T-cell (primary cell): ENCODE data around the gene CEACAM18. TPM values are rescaled to one million over a fixed set of nuclear protein-coding genes. Genes with fewer than 3 reads are reported as not detected.
A peak's percentile ranks its signal among the peaks of the same experiment; 100 is the strongest.

Experiments
- ATAC-seq, 4 experiments: fragments of 200-7000 bp in 3 of 4; fragments of 150-1000 bp in 1 of 4; cut with Tn5 transposase; replicated peaks in 1 of 4; 1 replicate in 3 of 4; 2 replicates in 1 of 4; pipeline ENCODE4 v1.10.0; 2021; ENCODE audit warnings: moderate library complexity in 3 of 4, mild to moderate bottlenecking in 2 of 4, moderate number of reproducible peaks in 1 of 4
- CTCF ChIA-PET, 2 donors: fragments of 300-600 bp; sonication (Branson Sonifier 250); formaldehyde crosslinking; loops; one replicate each; lab custom pipeline; 2022; ENCODE audit warnings: antibody characterized with exemption in 2 of 2; lab: Charles Lee
- POLR2A ChIA-PET, 2 donors: fragments of 300-600 bp; sonication (Branson Sonifier 250); formaldehyde crosslinking; loops; one replicate each; lab custom pipeline; 2022; ENCODE audit warnings: antibody characterized with exemption in 2 of 2; lab: Charles Lee
- DNase-seq, 35 experiments: peaks; one replicate each; pipeline versions ENCODE4 v3.0.0 to v3.0.0-alpha.2; 2013 to 2023
- H3K27ac ChIP-seq: one replicate; pipeline ENCODE4 v1.5.1; 2013; ENCODE audit warnings: low read length
- H3K27me3 ChIP-seq, 2 experiments: replicated peaks in 1 of 2; 1 replicate in 1 of 2; 2 replicates in 1 of 2; pipeline versions ENCODE4 v1.6.1 to v1.7.0; 2013; ENCODE audit warnings: low read length in 1 of 2, mixed read lengths in 1 of 2; ENCODE audit not compliant: control insufficient read depth in 2 of 2, insufficient read depth in 2 of 2; ENCODE audit errors: extremely low read depth in 1 of 2
- H3K36me3 ChIP-seq, 2 donors: 1 replicate in 1 of 2; 2 replicates in 1 of 2; pipeline versions ENCODE4 v1.6.1 to v1.7.0; 2013; ENCODE audit warnings: low read length in 1 of 2; ENCODE audit not compliant: control insufficient read depth in 2 of 2, insufficient read depth in 1 of 2; ENCODE audit errors: extremely low read depth in 1 of 2
- H3K4me1 ChIP-seq, 2 experiments: 1 replicate in 1 of 2; 2 replicates in 1 of 2; pipeline versions ENCODE4 v1.6.1 to v1.7.0; 2013; ENCODE audit warnings: low read length in 2 of 2, mixed read lengths in 1 of 2; ENCODE audit not compliant: insufficient read depth in 2 of 2, control insufficient read depth in 1 of 2; ENCODE audit errors: extremely low read depth in 1 of 2
- H3K4me3 ChIP-seq, 2 donors: 1 replicate in 1 of 2; 2 replicates in 1 of 2; pipeline versions ENCODE4 v1.5.1 to v1.7.0; 2013; ENCODE audit warnings: mild to moderate bottlenecking in 2 of 2, low read length in 1 of 2, moderate library complexity in 1 of 2; ENCODE audit not compliant: control insufficient read depth in 1 of 2; ENCODE audit errors: extremely low read depth in 1 of 2
- H3K9me3 ChIP-seq: 2 replicates; pipeline ENCODE4 v1.7.0; 2013
- H3K27ac Mint-ChIP-seq, 2 donors: one replicate each; pipeline ENCODE4 v1.8.0; 2020 to 2021; ENCODE audit warnings: mild to moderate bottlenecking in 2 of 2, mixed read lengths in 2 of 2
- H3K27me3 Mint-ChIP-seq, 2 donors: one replicate each; pipeline ENCODE4 v1.8.0; 2021 to 2022; ENCODE audit warnings: mixed read lengths in 2 of 2
- H3K36me3 Mint-ChIP-seq: one replicate; pipeline ENCODE4 v1.8.0; 2021; ENCODE audit warnings: mixed read lengths
- H3K4me1 Mint-ChIP-seq, 3 donors: one replicate each; pipeline ENCODE4 v1.8.0; 2020 to 2022; ENCODE audit warnings: mixed read lengths in 3 of 3, mild to moderate bottlenecking in 1 of 3
- H3K4me3 Mint-ChIP-seq, 3 donors: one replicate each; pipeline ENCODE4 v1.8.0; 2020 to 2022; ENCODE audit warnings: mild to moderate bottlenecking in 3 of 3, mixed read lengths in 3 of 3, moderate library complexity in 3 of 3
- H3K9me3 Mint-ChIP-seq, 3 donors: one replicate each; pipeline ENCODE4 v1.8.0; 2020 to 2022; ENCODE audit warnings: mixed read lengths in 3 of 3
- WGBS: methylation state at CpG from one replicate; pipeline ENCODE4 v1.1.5; 2013; ENCODE audit warnings: missing lambda C conversion rate; ENCODE audit not compliant: insufficient coverage; 5-methylcytosine and 5-hydroxymethylcytosine counted together
- total RNA-seq, 35 experiments: library from RNA in 6 of 35; stranded (reverse) in 6 of 35; fragments of 120-200 nt in 1 of 35; gene quantifications; one replicate each; pipeline versions ENCODE4 v1.2.1 to v1.2.4 and lab custom pipeline; 2013 to 2026

The CEACAM18 gene
- total RNA-seq, 5 donors from 2014 or later (not counting 1 experiment from before 2014, with no cell fraction given): not detected

GRCh38 chr19:51505904-51506303 is 27.6 kb downstream of the CEACAM18 start:
- peaks cover 5 to 10% (median 9%) of the 10 kb centered on the region in 3 donors for H3K4me1 Mint-ChIP-seq
- H3K4me1 ChIP-seq: peaks cover 2 to 5% of the 10 kb centered on the region in 2 experiments
- H3K27me3 Mint-ChIP-seq: peaks cover 7% of the 10 kb centered on the region in 2 donors
- H3K36me3 ChIP-seq: no peaks in the 10 kb centered on the region
- H3K4me3 Mint-ChIP-seq: no peak overlapping the region
- no peak overlapping the region for H3K27ac Mint-ChIP-seq
- POLR2A ChIA-PET: no interaction called here
- DNase-seq (no peak), ATAC-seq (no peak)
- WGBS: no CpG with 5 or more reads among the region's 3 CpGs
- H3K36me3 Mint-ChIP-seq: no peaks in the 10 kb centered on the region
- no peak overlapping the region for H3K4me3 ChIP-seq
- peaks cover 0 to 13% (median 7%) of the 10 kb centered on the region in 3 donors for H3K9me3 Mint-ChIP-seq
- H3K27ac ChIP-seq: no peak overlapping the region
- H3K9me3 ChIP-seq: no peaks in the 10 kb centered on the region
- CTCF ChIA-PET: interaction anchor here in 1 of 2 donors (1.4 kb wide), 1 partner anchor 10 kb away, joined by 5 read pairs; no protein-coding TSS in a partner anchor
- H3K27me3 ChIP-seq: peaks cover 0 to 24% of the 10 kb centered on the region in 2 experiments

- no peak overlapping the region for H3K27ac Mint-ChIP-seq
- no peak for ATAC-seq
- H3K9me3 Mint-ChIP-seq: peaks cover 0 to 13% (median 7%) of the 10 kb centered on the region in 3 donors
- H3K4me1 Mint-ChIP-seq: no peaks in the 10 kb centered on the region
- Histone ChIP-seq H3K9me3 (no peaks in the 10 kb centered on the region), H3K4me3 (no peak overlapping the region), H3K27me3 (peaks cover 0 to 24% of the 10 kb centered on the region in 2 experiments), H3K27ac (no peak overlapping the region), H3K4me1 (no peaks in the 10 kb centered on the region), H3K36me3 (no peaks in the 10 kb centered on the region)
- WGBS: 80% methylated on average over 2 of the region's 3 CpGs
- no peaks in the 10 kb centered on the region for H3K36me3 Mint-ChIP-seq
- no peak overlapping the region for H3K4me3 Mint-ChIP-seq
- POLR2A ChIA-PET: no interaction called here
- CTCF ChIA-PET: interaction anchor here in 1 of 2 donors (1.4 kb wide), 1 partner anchor 9 kb away, joined by 5 read pairs; no protein-coding TSS in a partner anchor
- DNase-seq: no peak
- H3K27me3 Mint-ChIP-seq: peaks cover 9 to 16% of the 10 kb centered on the region in 2 donors
Observed at GRCh38 chr19:51507192-51507591, 28.9 kb downstream of the CEACAM18 start.

GRCh38 chr19:51507640-51508058 is 29.3 kb downstream of the CEACAM18 start:
- no peak overlapping the region for H3K27ac Mint-ChIP-seq
- H3K27ac ChIP-seq: no peak overlapping the region
- DNase-seq (no peak), ATAC-seq (no peak)
- CTCF ChIA-PET: no interaction called here
- H3K36me3 Mint-ChIP-seq: no peaks in the 10 kb centered on the region
- peaks cover 9 to 17% of the 10 kb centered on the region in 2 donors for H3K27me3 Mint-ChIP-seq
- H3K4me1 Mint-ChIP-seq: no peaks in the 10 kb centered on the region
- no peaks in the 10 kb centered on the region for H3K4me1 ChIP-seq
- POLR2A ChIA-PET: no interaction called here
- no peaks in the 10 kb centered on the region for H3K36me3 ChIP-seq
- no peak overlapping the region for H3K4me3 Mint-ChIP-seq
- H3K9me3 ChIP-seq: no peaks in the 10 kb centered on the region
- H3K4me3 ChIP-seq: no peak overlapping the region
- WGBS: no CpG with 5 or more reads among the region's 6 CpGs
- peaks cover 2 to 24% of the 10 kb centered on the region in 2 experiments for H3K27me3 ChIP-seq
- H3K9me3 Mint-ChIP-seq: peaks cover 0 to 13% (median 7%) of the 10 kb centered on the region in 3 donors

- ChIA-PET CTCF (no interaction called here), POLR2A (no interaction called here)
- no peak overlapping the region for H3K27ac Mint-ChIP-seq
- ATAC-seq: no peak
- H3K4me1 Mint-ChIP-seq: no peaks in the 10 kb centered on the region
- H3K4me1 ChIP-seq: no peaks in the 10 kb centered on the region
- DNase-seq: no peak
- WGBS: no CpG with 5 or more reads among the region's 3 CpGs
- H3K9me3 Mint-ChIP-seq: peaks cover 0 to 13% (median 7%) of the 10 kb centered on the region in 3 donors
- H3K27ac ChIP-seq: no peak overlapping the region
- peaks cover 4 to 24% of the 10 kb centered on the region in 2 experiments for H3K27me3 ChIP-seq
- peaks cover 9 to 18% of the 10 kb centered on the region in 2 donors for H3K27me3 Mint-ChIP-seq
- H3K4me3 ChIP-seq: no peak overlapping the region
- H3K36me3 ChIP-seq: no peaks in the 10 kb centered on the region
- H3K9me3 ChIP-seq: no peaks in the 10 kb centered on the region
- H3K36me3 Mint-ChIP-seq: no peaks in the 10 kb centered on the region
- no peak overlapping the region for H3K4me3 Mint-ChIP-seq
Observed at GRCh38 chr19:51508059-51508733, 29.9 kb downstream of the CEACAM18 start.

GRCh38 chr19:51509823-51510660 is 31.7 kb downstream of the CEACAM18 start:
- Mint-ChIP-seq H3K27me3 (peaks cover 9 to 24% of the 10 kb centered on the region in 2 donors), H3K4me3 (no peak overlapping the region), H3K4me1 (no peaks in the 10 kb centered on the region), H3K9me3 (no peaks in the 10 kb centered on the region), H3K27ac (no peak overlapping the region), H3K36me3 (no peaks in the 10 kb centered on the region)
- Histone ChIP-seq H3K36me3 (no peaks in the 10 kb centered on the region), H3K27ac (no peak overlapping the region), H3K4me1 (no peaks in the 10 kb centered on the region), H3K4me3 (no peak overlapping the region), H3K9me3 (no peaks in the 10 kb centered on the region), H3K27me3 (peaks cover 8 to 24% of the 10 kb centered on the region in 2 experiments)
- POLR2A ChIA-PET: no interaction called here
- 79% methylated on average over 3 of the region's 7 CpGs for WGBS
- CTCF ChIA-PET: no interaction called here
- ATAC-seq (no peak), DNase-seq (no peak)

- WGBS: 29% methylated on average over 5 of the region's 6 CpGs
- no peak overlapping the region for H3K27ac Mint-ChIP-seq
- CTCF ChIA-PET: interaction anchor here in 1 of 2 donors (0.7 kb wide), 1 partner anchor 37 kb away, joined by 3 read pairs; no protein-coding TSS in a partner anchor
Observed at GRCh38 chr19:51511353-51511752, 33.0 kb downstream of the CEACAM18 start.

More at GRCh38 chr19:51511353-51511752, 33.0 kb downstream of the CEACAM18 start:
- Histone ChIP-seq H3K4me1 (no peaks in the 10 kb centered on the region), H3K27ac (no peak overlapping the region), H3K36me3 (no peaks in the 10 kb centered on the region), H3K27me3 (peaks cover 8 to 24% of the 10 kb centered on the region in 2 experiments), H3K9me3 (no peaks in the 10 kb centered on the region), H3K4me3 (no peak overlapping the region)
- no peaks in the 10 kb centered on the region for H3K9me3 Mint-ChIP-seq
- H3K4me1 Mint-ChIP-seq: no peaks in the 10 kb centered on the region
- ATAC-seq: no peak
- DNase-seq: peak in 1 of 35 experiments; percentile 2
- POLR2A ChIA-PET: no interaction called here
- H3K27me3 Mint-ChIP-seq: peaks cover 9 to 24% of the 10 kb centered on the region in 2 donors
- H3K4me3 Mint-ChIP-seq: no peak overlapping the region
- H3K36me3 Mint-ChIP-seq: no peaks in the 10 kb centered on the region
